K562 (cell line): ENCODE results near the gene ANAPC16. TPM values are rescaled to one million over a fixed set of nuclear protein-coding genes. Genes with fewer than 3 reads are reported as not detected.

ENCODE experiments used
- BMI1 ChIP-seq: fragments of 150-350 bp; IDR thresholded peaks from 2 replicates; pipeline ENCODE4 v1.6.1; 2014; ENCODE audit warnings: low read length
- MIER1 ChIP-seq: fragments of 450-650 bp; IDR thresholded peaks from 2 replicates; pipeline ENCODE4 v1.6.1; 2016; ENCODE audit warnings: antibody characterized with exemption, mild to moderate bottlenecking, low read depth
- NCOA4 ChIP-seq: fragments of 450-650 bp; IDR thresholded peaks from 2 replicates; pipeline ENCODE4 v1.6.1; 2018; ENCODE audit warnings: mild to moderate bottlenecking; ENCODE audit not compliant: partially characterized antibody
- PYGO2 ChIP-seq: fragments of 450-650 bp; IDR thresholded peaks from 2 replicates; pipeline ENCODE4 v1.6.1; 2016; ENCODE audit warnings: mild to moderate bottlenecking, missing genetic modification characterization, moderate library complexity, missing compliant biosample characterization
- SMAD1 ChIP-seq: fragments of 150-350 bp; IDR thresholded peaks from 2 replicates; pipeline ENCODE4 v1.6.1; 2014; ENCODE audit warnings: low read length, low read depth; ENCODE audit not compliant: partially characterized antibody
- TEAD1 ChIP-seq, 2 experiments: fragments of 450-650 bp in 1 of 2; sonication (generic) in 1 of 2; formaldehyde crosslinking; IDR thresholded peaks; 2 replicates each; pipeline versions ENCODE4 v1.4.0 to v1.8.0; 2020 to 2022; ENCODE audit warnings: mild to moderate bottlenecking in 2 of 2, missing genetic modification reagents in 1 of 2
- ZNF197 ChIP-seq: fragments of 200-800 bp; sonication (Bioruptor generic); IDR thresholded peaks from 2 replicates; pipeline ENCODE4 v1.6.1; 2016; ENCODE audit warnings: low read depth, missing genetic modification characterization, missing compliant biosample characterization
- ZNF212 ChIP-seq: fragments of 450-650 bp; formaldehyde crosslinking; IDR thresholded peaks from 2 replicates; pipeline ENCODE4 v1.4.0; 2020; ENCODE audit warnings: mild to moderate bottlenecking
- ZNF263 ChIP-seq: sonication (generic); formaldehyde crosslinking; IDR thresholded peaks from 2 replicates; pipeline ENCODE4 v1.8.0; 2022; ENCODE audit warnings: mild to moderate bottlenecking, missing genetic modification reagents, borderline replicate concordance
- ZNF707 ChIP-seq: fragments of 250-450 bp; sonication (Bioruptor Pico); conservative IDR thresholded peaks from 2 replicates; pipeline ENCODE4 v1.8.0; 2022; ENCODE audit warnings: inconsistent platforms, mild to moderate bottlenecking, moderate library complexity
- polyA plus RNA-seq, 8 experiments: library from polyadenylated mRNA; depleted of rRNA in 4 of 8; stranded (reverse) in 5 of 8; unstranded in 3 of 8; fragments of >200 nt; fragmentation: Nextera tagmentation in 2 of 8; fragmentation: Illumina TruSeq in 1 of 8; extraction: Ambion mirVana in 2 of 8; extraction: Trizol in 1 of 8; gene quantifications; 2 replicates each; pipeline versions ENCODE4 v1.2.1 to v1.2.3, GENCODE V29; 2011 to 2014; ENCODE audit warnings: inconsistent platforms in 1 of 8, missing spikeins in 1 of 8
- total RNA-seq, 7 experiments: library from RNA; depleted of rRNA in 6 of 7; stranded (reverse); fragments of >200 nt in 6 of 7; fragmentation: Illumina TruSeq in 2 of 7; extraction: Trizol in 2 of 7; gene quantifications; 2 replicates each; pipeline versions ENCODE4 v1.2.1 to v1.2.3, GENCODE V29; 2011 to 2021; ENCODE audit warnings: low replicate concordance in 1 of 7
- TF ChIP-seq, protein P1 (sequence below): fragments of 250-450 bp; sonication (Bioruptor Pico); IDR thresholded peaks from 2 replicates; pipeline ENCODE4 v1.4.0; 2020; ENCODE audit warnings: mild to moderate bottlenecking, moderate library complexity, borderline replicate concordance
- TF ChIP-seq, protein P2 (sequence below): fragments of 250-450 bp; sonication (Bioruptor Pico); IDR thresholded peaks from 2 replicates; pipeline ENCODE4 v1.8.0; 2021; ENCODE audit warnings: moderate library complexity, mild to moderate bottlenecking, inconsistent platforms
- TF ChIP-seq, protein P3 (sequence below), 2 experiments: fragments of 450-650 bp; IDR thresholded peaks; 2 replicates each; pipeline ENCODE4 v1.6.1; 2016
- TF ChIP-seq, protein P4 (sequence below), 2 experiments: fragments of 450-650 bp; formaldehyde crosslinking in 1 of 2; IDR thresholded peaks; 2 replicates each; pipeline versions ENCODE4 v1.4.0 to v1.6.1; 2014 to 2020; ENCODE audit warnings: mild to moderate bottlenecking in 2 of 2, borderline replicate concordance in 1 of 2, low read depth in 1 of 2

The ANAPC16 gene
- total and polyA plus RNA-seq, 9 of the 15 experiments (the other 6 are each of a cell fraction or from before 2014, with no cell fraction given) = 42.6 to 208 (median 108) TPM

DNA sequence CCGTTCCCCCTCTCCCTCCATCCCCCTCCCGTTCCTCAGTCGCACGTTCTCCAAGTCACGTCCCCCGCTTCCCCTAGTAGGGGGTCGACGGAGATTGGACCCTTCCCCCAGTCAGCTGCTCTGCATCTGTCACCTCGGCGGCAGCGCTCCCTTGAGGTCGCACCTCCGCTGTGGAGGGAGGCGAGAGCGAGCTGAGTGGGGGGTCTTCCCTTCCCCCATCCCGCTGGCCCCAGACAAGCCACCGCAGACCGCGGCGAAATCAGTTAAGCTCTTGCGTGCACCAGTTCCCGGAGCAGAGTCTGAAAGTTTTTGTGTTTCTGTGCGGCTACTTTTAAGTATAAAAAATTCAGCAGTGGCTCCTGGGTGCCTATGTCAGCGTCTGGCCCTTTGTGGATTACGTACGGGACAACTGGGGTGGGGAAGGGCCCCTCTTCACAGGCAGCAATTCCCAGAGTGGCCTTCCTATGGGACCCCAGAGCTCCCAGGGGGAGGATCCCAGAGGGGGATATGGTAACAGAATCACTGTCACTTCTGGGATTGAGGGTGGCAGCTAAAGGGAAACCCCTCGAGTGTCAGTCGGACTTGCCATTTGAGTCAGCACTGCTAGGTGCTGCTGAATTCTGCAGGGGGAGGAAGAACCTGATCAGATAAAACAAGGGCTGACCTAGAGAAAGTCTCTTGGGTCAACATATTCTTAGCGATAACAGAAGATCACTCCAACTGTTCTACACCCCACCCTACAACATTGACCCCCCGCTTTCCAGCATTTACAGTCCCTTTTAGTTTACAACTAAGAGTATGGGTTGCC, 45.4 kb downstream of the ANAPC16 start (continued):
- no peak for TF ChIP-seq NCOA4
- peak; percentile 67; the same call in 1 of the 2 replicates for TF ChIP-seq ZNF263 (CRISPR knock-in tag)
- TF ChIP-seq, protein P1, sequence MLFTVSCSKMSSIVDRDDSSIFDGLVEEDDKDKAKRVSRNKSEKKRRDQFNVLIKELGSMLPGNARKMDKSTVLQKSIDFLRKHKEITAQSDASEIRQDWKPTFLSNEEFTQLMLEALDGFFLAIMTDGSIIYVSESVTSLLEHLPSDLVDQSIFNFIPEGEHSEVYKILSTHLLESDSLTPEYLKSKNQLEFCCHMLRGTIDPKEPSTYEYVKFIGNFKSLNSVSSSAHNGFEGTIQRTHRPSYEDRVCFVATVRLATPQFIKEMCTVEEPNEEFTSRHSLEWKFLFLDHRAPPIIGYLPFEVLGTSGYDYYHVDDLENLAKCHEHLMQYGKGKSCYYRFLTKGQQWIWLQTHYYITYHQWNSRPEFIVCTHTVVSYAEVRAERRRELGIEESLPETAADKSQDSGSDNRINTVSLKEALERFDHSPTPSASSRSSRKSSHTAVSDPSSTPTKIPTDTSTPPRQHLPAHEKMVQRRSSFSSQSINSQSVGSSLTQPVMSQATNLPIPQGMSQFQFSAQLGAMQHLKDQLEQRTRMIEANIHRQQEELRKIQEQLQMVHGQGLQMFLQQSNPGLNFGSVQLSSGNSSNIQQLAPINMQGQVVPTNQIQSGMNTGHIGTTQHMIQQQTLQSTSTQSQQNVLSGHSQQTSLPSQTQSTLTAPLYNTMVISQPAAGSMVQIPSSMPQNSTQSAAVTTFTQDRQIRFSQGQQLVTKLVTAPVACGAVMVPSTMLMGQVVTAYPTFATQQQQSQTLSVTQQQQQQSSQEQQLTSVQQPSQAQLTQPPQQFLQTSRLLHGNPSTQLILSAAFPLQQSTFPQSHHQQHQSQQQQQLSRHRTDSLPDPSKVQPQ = 0 out of 2 replicates have a peak, but pooled peaks have one; percentile 53
- TF ChIP-seq ZNF707 (CRISPR knock-in tag) = no peak
- TF ChIP-seq BMI1 = no peak
- peak; percentile 29 to 45; a peak in 1 of 4 replicates for TF ChIP-seq TEAD1 (CRISPR knock-in tag; IDR thresholded peaks at IDR 0.05)
- peak; percentile 68 for TF ChIP-seq SMAD1
- TF ChIP-seq, protein P2, sequence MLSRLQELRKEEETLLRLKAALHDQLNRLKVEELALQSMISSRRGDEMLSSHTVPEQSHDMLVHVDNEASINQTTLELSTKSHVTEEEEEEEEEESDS = no peak
- TF ChIP-seq, protein P3, sequence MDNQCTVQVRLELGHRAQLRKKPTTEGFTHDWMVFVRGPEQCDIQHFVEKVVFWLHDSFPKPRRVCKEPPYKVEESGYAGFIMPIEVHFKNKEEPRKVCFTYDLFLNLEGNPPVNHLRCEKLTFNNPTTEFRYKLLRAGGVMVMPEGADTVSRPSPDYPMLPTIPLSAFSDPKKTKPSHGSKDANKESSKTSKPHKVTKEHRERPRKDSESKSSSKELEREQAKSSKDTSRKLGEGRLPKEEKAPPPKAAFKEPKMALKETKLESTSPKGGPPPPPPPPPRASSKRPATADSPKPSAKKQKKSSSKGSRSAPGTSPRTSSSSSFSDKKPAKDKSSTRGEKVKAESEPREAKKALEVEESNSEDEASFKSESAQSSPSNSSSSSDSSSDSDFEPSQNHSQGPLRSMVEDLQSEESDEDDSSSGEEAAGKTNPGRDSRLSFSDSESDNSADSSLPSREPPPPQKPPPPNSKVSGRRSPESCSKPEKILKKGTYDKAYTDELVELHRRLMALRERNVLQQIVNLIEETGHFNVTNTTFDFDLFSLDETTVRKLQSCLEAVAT (IDR thresholded peaks at IDR 0.05) = peak; percentile 45 to 74; a peak in 2 of 4 replicates
- TF ChIP-seq PYGO2 (tag) = no peak
- TF ChIP-seq ZNF212 (CRISPR knock-in tag) = no peak
- peak; percentile 51; the same call in 1 of the 2 replicates for TF ChIP-seq MIER1
- TF ChIP-seq, protein P4, sequence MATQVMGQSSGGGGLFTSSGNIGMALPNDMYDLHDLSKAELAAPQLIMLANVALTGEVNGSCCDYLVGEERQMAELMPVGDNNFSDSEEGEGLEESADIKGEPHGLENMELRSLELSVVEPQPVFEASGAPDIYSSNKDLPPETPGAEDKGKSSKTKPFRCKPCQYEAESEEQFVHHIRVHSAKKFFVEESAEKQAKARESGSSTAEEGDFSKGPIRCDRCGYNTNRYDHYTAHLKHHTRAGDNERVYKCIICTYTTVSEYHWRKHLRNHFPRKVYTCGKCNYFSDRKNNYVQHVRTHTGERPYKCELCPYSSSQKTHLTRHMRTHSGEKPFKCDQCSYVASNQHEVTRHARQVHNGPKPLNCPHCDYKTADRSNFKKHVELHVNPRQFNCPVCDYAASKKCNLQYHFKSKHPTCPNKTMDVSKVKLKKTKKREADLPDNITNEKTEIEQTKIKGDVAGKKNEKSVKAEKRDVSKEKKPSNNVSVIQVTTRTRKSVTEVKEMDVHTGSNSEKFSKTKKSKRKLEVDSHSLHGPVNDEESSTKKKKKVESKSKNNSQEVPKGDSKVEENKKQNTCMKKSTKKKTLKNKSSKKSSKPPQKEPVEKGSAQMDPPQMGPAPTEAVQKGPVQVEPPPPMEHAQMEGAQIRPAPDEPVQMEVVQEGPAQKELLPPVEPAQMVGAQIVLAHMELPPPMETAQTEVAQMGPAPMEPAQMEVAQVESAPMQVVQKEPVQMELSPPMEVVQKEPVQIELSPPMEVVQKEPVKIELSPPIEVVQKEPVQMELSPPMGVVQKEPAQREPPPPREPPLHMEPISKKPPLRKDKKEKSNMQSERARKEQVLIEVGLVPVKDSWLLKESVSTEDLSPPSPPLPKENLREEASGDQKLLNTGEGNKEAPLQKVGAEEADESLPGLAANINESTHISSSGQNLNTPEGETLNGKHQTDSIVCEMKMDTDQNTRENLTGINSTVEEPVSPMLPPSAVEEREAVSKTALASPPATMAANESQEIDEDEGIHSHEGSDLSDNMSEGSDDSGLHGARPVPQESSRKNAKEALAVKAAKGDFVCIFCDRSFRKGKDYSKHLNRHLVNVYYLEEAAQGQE (IDR thresholded peaks at IDR 0.05; ENCODE audit: borderline replicate concordance) = no peak
- TF ChIP-seq, protein P4 (CRISPR knock-in tag; IDR thresholded peaks at IDR 0.05; ENCODE audit: low read depth) = peak; percentile 77
- TF ChIP-seq ZNF197 (CRISPR knock-in tag) = no peak
